GM18517 (cell line): ENCODE data around the gene ALS2CL.

Source experiments
- ATAC-seq: cut with Tn5 transposase; IDR thresholded peaks from one replicate; pipeline ENCODE4 v1.9.1; 2021; ENCODE audit warnings: mild to moderate bottlenecking, moderate library complexity; ENCODE audit not compliant: unreplicated experiment

Gene ALS2CL

DNA sequence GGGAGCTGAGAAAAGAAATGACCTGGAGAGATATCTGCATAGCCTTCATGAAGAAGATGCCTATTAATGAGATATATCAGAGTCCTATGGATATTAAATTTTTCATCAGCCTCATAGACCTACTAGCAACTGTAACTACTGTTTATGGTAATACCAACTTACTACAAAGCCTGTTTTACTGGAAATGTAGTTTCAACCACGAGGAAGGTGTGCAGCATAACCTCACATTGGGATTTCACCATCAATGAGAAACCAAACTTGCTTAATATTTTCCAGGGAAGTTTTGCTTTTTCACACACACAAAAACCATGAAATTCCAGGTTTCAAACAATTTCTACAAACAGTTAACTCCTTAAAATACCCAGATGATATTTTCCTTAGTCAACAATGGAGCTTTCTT, 49.8 kb downstream of the ALS2CL start:
- no peak for ATAC-seq

DNA sequence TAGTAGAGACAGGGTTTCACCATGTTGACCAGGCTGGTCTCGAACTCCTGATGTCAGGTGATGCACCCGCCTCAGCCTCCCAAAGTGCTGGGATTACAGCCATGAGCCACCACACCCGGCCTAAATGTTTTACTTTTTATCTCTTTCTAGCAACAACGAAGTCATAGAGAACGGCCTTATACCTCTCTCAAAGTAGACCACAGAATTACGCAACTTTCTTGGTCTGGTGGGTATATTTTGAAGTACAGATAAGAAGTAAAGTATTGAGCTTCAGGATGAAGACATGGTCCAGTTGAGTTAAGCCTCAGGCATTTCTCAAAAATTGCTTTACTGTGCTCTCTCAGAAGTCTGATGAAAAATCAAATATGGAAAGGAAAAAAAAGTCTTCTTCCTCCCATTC, 50.5 kb downstream of the ALS2CL start:
- no peak for ATAC-seq

DNA sequence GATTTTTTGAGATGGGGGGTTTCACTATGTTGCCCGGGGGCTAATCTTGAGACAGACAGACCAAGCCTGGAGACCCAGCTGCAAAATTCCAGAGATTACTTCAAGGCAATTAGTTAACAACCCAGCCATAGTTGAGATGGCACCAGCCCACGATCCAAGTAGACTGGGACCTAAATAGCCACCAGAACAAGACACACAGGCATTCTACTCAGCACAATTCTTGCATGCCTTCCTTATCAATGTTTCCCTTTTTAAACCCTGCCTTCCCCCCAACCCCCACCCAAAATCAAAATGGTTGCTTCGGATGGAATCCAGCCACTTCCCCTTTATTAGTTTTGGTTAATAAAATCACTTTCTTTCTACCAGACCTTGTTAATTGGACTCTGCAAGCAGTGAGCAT, 52.6 kb downstream of the ALS2CL start:
- no peak for ATAC-seq

DNA sequence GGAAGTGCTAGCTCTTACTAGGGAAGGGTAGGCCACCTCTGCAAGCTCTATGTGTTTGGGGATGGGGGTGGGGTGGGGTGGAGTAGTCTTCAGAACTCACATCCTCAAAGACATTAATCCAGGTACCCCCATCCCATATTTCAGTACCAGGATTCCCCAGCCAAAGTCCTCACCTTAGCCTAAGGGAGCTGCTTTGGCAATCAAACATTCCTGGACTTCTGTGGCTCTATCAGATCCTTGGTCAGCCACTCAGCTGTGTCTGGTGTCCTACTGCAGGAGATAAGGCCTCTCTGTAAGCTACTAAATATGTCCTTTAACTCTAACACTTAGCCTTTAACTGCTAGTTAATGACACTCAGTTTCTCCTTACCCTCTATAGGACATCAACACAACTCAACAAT, 54.3 kb downstream of the ALS2CL start:
- no peak for ATAC-seq

DNA sequence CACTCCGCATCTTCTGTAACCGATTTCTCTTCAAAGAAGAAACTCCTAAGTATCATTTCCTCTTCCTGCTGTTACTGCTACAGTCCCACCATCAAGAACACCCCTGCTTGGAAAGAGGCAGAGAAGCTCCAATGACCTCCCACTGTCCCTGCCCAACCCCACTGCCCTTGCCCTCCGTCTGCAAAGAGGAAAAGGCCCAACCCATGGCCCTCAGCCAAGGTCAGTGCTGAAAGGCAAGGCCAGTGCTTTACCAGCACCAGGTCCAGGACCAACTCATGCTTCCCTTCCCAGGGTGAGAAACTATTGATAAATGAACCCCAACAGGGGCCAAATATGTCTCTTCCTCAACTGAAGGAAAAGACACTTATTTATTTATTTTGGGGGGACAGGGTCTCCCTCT, 58.6 kb downstream of the ALS2CL start:
- ATAC-seq = no peak

DNA sequence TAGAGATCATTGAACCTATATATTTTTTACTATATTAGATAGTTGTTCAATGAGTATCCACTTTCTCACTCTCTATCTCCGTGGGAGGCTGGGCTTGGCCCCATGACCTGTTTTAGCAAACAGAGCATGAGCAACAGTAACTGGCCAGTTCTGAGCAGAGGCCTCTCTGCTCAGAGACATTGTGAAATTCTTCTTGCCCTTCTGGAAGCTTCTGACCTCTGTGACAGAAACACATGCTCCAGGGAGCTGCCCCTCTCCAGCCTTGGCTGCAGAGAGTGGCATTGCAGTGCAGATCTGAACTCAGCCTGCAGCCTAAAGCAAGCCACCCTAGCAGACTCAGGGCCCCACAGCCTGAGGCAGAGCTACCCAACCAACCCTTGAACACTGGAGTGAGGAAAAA, 60.7 kb downstream of the ALS2CL start:
- ATAC-seq = no peak

DNA sequence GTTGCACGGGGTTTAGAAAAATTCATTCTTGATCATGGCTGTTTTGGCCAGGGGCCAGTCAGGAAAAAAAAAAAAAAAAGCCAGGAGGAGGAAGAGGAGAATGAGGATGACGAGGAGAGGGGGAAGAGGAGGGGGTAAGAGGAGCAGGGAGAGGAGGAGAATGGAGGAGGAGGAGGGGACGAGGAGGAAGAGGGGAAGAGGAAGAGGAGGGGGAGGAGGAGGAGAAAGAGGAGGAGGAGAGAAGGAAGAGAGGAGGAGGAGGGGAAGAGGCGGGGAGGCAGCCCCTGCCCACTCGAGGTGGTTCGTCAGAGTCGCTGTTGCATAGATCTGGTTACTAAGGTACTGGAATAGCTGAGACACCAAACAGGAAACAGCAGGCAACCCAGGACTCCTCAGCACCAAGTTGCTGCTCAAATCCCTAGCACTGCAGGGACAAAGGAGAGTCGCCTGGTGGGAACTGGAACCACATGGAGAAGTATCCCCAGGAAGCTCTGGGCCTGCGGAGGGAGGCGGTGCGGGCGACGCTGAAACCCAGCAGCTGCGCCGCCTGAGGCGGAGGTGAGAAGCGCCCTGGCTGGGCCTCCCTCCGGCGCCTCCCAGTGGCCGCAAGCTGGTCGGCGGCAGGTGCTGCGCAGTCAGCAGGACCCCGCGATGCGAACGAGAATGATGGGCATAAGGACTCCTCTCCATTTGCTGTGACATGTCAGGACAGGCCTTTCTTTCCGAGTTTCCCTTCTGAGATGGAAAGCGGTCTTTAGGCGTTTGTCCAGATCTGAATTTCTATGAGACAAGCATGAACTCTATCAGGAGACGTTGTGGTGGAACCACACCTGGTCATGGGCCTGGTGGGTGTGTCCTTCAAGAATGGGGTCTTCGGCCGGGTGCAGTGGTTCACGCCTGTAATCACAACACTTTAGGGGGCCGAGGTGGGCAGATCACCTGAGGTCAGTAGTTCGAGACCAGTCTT, 63.6 kb downstream of the ALS2CL start:
- no peak for ATAC-seq

DNA sequence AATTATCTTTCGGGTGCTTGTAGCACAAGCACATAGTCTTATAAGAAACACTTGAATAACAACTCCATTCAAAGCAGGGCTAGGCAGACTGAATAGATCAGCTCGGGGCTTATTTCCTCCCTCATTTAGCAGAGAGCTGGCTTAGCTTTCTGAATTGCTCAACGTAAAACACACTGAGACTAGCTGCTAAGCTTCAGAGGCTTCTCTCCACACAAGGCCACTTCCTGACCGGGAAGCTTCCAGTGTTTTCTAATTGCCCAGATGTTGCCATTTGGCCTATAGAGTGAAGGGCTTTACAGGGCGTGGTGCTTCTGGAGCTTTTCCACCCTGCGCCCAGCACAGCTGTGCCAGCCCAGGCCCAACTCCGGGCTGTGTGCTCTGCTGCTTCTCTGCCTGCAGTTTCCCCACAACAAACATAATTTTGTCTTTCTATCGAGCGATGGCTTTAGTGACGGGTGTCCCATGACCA, 64.5 kb downstream of the ALS2CL start:
- no peak for ATAC-seq

DNA sequence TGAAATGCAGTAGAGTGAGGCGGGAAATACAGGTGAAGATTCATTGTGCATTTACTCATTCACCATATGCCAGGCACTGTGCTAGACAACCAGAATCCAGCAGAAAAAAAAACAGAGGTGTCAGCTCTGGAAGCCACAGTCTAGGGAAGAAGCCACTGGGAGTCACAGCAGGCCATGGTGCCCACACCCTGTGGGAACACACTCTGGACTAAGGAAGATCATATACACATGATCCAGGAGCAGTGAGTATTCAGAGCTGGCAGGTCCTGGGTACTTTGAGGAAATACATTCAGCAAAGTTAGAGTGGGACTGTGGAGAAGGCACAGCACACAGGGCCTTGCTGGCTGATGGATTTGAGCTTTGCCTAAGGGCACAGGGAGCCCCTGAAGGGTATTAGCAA, 66.4 kb downstream of the ALS2CL start:
- no peak for ATAC-seq

DNA sequence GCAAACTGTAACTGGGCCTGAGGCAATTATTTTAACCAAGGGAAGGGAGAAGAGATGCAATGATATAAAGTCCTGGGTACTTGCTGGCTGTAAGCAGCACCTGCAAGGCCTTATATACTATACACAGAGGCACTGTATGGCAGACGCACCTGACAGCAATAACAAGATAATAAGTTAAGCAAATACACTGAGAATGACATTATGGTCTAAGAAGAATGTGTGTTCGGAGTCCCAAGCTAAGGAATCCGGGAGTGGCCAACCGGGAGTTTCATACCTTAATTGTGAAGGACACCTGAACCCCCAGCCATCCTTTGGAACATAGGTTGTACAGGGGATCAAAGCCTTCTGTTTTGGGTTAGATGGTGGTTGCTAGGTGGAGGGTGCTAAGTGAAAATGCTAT, 67.4 kb downstream of the ALS2CL start:
- ATAC-seq = no peak

DNA sequence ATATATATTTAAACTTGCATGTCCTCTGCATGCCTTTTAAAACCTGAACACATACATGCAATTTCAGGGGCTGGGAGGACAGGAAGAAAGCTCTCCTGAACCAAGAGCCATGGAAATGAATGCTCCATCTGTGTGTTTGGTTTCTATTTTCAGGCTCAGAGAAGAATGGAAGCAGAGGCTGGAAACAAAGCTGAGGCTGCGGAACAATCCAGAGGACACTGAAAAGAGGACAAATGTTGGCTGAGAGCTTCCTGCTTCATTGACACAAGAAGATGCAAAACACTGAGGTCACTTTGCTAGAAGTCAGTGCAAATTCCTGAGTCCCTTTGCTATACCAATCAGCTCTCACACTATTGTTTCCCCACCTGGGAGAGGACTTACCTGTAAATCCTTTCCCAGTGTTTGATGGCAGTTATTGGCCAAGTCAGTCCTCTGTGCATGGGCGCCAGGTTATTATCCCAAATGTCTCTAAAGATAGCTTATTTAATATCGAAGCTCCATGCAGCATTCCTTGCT, 68.4 kb downstream of the ALS2CL start:
- no peak for ATAC-seq

DNA sequence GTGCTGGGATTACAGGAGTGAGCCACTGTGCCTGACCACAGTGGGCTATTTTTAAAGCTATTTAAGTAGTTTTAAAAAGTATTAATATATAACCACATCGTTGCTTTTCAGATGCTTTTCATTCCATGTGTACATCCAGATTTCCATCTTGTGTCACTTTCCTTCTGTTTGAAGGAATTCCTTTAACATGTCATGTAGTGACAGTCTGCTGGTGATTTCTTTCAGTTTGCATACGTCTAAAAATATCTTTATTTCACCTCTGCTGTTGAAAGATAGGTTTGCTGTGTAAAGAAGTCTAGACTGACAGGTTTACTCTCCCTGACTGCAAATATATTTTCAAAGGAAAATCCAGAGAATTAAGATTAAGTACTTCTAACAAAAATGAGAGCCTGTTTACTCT, 68.9 kb downstream of the ALS2CL start:
- ATAC-seq = no peak

DNA sequence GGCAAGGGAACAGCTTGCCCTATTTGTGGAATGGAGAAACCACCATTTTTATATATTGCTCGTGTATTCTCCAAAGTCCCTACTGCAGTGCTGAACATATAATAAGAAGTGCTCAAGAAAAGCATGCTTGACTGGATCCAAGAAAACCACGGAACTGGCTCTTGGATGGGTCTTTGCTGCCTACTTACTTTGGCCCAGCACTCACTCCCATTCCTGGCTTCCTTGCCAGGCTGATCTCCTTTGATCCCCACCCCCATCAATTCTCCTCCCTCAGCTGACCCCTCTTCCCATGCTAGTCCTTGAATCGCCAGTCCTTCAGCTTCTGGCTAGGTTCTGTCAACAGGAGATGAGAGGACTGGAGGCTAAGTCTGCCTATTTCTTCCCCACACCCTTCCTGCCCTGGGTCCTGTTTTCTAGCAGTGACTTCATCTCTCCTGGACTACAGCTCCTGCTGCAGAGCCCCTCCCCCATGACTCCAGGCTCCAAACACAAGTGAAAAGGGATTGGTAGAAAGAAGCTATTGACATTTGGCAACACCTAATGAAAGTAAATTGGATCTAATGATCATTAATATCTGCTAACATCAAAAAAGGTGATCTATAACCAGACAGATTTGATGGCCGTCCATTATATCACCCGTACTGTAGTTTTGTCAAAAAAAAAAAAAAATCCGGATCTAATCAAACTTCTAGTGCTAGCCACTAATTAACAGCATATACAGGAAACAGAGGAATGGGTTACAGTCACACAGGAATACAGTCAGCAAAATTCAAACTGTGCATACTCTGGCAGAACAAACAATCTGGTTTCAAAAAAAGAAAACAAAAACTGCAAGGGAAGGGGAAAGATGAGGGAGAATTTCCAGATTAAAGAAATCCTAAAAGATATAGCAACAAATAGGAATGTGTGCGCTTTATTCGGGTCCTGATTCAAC, 73.4 kb downstream of the ALS2CL start:
- ATAC-seq = no peak
